22Rv1 (cell line): ENCODE measurements around the gene PREX1.

Source experiments
- H3K27ac ChIP-seq: fragments of 450-650 bp; 2 replicates; pipeline ENCODE4 v1.5.1; 2017
- ZFX ChIP-seq: fragments of 450-650 bp; IDR thresholded peaks from 2 replicates; pipeline ENCODE4 v1.6.1; 2017; ENCODE audit warnings: antibody characterized with exemption, borderline replicate concordance
- TF ChIP-seq, protein P1 (sequence below): fragments of 450-650 bp; IDR thresholded peaks from 2 replicates; pipeline ENCODE4 v1.5.1; 2017; ENCODE audit warnings: mild to moderate bottlenecking

The PREX1 gene

DNA sequence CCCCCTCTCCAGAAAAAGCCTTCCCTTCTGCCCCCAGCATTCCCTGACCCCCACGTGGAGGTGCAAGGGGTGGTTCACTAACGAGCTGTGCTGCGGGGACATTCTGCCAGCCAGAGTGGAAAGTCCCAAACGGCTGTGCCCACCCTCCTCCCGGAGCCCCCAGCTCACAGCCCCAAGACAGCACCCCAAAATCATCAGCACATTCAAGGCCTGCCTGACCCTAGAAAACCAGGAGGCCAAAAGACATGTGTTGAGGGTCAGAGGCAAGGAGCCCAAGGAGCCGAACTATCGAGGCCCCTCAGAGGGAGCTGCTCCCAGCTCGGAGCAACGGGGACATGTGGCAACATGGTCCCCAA, 197.9 kb downstream of the PREX1 start:
- no peak overlapping the region for H3K27ac ChIP-seq
- TF ChIP-seq, protein P1, sequence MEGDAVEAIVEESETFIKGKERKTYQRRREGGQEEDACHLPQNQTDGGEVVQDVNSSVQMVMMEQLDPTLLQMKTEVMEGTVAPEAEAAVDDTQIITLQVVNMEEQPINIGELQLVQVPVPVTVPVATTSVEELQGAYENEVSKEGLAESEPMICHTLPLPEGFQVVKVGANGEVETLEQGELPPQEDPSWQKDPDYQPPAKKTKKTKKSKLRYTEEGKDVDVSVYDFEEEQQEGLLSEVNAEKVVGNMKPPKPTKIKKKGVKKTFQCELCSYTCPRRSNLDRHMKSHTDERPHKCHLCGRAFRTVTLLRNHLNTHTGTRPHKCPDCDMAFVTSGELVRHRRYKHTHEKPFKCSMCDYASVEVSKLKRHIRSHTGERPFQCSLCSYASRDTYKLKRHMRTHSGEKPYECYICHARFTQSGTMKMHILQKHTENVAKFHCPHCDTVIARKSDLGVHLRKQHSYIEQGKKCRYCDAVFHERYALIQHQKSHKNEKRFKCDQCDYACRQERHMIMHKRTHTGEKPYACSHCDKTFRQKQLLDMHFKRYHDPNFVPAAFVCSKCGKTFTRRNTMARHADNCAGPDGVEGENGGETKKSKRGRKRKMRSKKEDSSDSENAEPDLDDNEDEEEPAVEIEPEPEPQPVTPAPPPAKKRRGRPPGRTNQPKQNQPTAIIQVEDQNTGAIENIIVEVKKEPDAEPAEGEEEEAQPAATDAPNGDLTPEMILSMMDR = no peak
- no peak for TF ChIP-seq ZFX

DNA sequence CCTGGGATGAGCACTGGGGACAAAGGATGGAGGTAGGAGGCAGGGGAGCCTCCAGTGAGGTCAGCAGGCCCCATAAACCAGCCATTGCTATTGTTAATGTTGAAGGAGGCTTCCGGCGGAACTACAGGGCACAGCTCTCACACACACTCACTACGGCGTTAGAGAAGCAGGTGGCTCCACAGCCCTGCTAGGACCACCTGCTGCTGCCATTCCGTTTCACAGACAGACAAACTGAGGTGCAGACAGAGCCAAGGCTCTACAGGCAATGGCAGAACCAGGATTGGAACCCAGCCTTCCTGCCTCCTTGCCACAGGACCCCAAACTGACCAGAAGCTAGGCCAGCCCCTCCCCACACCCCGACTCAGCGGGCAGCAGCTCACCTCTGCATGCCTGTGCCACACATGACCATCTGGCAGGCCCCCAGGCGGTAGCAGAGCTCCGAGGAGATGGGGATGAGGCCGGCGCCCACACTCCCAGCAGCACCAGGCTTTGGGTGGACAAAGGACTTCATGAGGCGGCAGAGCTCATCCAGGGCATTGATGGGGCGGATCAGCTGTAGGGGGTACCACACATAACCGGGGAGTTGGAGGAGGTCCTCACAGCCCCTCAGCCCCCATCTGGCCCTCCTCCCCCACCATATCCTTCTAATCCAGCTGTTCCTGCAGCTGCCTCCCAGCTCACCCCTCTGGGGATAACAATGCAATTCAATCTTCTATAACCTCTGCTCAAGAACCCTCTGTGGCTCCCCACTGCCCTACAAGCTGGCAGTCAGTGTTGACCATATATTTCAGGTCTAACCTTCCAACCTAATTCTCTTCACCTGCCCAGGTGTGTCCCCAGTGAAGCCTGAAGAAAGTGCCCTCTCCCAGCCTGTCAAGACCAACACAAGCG, 198.5 kb downstream of the PREX1 start:
- no peak for TF ChIP-seq ZFX
- TF ChIP-seq, protein P1 = no peak
- no peak overlapping the region for H3K27ac ChIP-seq

DNA sequence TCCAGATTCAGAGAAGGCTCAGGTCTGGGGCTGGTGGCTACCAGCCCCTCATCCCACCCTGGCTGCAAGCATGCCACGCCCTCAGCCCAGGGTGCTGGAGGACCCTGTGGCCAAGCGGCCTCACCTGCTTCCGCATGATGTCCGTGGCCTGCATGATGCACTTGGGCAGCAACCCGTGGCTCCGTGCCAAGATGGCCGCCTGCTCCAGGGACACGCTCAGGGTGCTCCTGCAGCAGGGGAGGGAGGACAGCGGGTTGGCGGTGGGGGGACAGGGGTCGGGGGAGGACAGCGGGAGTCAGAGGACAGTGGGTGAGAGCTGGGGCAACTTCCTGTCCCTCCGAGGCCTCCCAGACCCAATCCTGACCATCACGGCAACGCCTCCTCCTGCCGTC, 200.1 kb downstream of the PREX1 start:
- no peak overlapping the region for H3K27ac ChIP-seq
- TF ChIP-seq, protein P1 = no peak
- no peak for TF ChIP-seq ZFX

DNA sequence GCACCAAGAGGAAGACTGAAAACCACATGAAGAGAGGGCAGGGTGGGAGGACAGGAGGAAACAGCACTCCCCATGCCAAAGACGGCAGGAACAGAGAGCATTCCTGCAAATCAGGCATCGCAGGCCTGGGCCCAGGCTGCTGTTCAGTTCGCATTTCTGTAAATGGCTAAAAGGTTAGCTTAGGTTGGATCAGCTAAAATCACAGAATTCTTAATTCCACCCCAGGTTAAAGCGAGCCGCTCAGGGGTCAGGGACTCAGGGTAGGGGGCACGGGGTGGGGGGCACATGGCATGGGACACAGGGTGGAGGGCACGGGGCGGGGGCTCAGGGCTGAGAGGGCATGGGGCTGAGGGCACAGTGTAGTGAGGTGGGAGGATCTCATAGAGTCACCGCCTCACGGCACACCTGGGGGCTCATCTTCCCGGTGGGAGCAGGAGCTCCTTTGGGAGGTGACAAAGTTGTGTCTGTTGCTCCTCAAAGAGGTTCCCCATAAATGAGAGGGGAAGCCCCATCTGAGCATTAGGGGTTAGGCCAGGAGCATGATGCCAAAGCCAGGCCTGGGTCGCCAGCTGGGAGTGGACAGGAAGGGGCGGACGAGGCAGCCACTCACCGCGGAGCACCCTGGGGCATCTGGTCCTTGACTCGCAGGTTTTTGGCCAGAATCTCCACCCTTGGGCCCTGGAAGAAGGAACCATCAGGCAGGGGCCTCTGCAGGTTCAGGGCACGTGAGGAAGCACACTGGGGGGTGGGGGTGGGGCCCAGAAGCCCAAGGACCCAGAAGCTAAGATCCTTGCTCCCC, 200.7 kb downstream of the PREX1 start:
- H3K27ac ChIP-seq = no peak overlapping the region
- TF ChIP-seq ZFX = no peak
- TF ChIP-seq, protein P1 = no peak

DNA sequence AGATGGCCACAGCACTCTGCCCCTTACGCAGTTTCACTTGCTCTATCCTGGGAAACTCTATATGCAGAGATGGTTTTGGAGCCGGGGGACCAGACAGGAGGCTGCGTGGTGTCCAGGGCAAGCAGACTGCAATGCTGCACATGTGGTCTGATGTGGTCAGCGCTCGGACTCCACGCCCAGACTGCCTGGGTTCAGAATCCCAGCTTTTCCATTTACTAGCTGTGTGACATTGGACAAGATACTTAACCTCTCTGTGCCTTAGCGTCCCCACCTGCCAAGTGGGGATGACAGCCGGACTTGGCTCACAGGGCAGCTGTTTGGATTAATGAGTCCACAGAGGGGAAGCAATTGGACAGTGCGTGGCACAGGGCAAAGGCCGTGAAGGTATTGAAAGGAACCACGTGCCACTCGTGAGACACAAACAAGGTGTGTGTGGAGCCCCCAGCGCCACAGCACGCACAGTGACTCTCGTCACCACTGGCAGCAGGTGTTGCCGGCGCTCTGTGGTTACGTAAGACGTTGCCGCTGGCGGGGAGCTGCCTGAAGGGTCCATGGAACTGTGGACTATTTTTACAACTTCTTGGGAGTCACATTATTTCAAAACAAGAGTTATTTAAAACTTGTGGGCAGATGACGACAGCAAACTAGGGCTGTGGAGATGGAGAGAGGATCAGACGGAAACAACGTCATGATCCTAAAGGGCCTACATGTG, 201.4 kb downstream of the PREX1 start:
- TF ChIP-seq ZFX = no peak
- TF ChIP-seq, protein P1 = no peak
- H3K27ac ChIP-seq = no peak overlapping the region

DNA sequence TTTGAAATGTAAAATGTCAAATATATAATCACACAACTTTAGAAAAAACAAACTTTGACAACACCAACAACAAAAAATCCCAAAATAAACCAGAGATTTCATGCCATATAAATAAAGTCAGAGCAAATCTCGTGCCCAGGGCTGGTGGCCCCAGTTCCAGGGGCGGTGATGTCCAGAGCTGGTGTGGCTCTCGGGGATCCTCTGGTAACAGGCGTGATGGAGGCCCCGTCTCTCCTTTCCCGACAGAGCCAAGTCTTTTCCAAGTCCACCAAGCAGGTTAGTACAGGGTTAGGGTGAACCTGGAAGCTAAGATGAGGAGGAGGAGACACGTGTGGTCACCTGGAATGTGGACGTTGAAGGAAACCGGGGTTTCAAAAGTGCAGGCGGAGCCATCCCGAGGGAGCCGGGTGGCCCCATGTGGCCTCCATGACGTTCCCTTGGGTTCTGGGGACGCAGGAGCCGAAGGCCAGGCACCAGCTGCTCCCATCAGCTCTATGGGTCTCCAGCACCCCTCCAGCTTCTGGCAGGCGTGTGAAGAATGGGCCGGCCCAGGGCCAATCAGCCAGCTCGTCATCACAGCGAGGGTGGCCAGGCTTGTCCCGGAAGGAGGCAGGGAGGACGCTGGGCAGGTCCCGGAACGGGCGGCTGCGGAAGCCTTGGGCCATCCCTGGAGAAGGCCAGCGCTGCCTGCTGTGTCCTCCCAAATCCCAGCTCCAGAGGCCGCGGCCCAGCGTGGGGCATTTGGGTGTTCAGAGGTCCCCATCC, 202.5 kb downstream of the PREX1 start:
- H3K27ac ChIP-seq = no peak overlapping the region

More for the DNA sequence above, 202.5 kb downstream of the PREX1 start:
- TF ChIP-seq, protein P1 = no peak
- TF ChIP-seq ZFX = no peak
